ENCODE data around the gene SORBS1. TPM values are rescaled to one million over a fixed set of nuclear protein-coding genes. Genes with fewer than 3 reads are reported as not detected.

SORBS1 gene
- total RNA-seq, 1 donor from 2014 or later = 854 TPM

GRCh38 chr10:95566136-95566535 lies 5.0 kb upstream of the SORBS1 start:
- DNase-seq (ENCODE audit: low spot score) = no peak

DNA sequence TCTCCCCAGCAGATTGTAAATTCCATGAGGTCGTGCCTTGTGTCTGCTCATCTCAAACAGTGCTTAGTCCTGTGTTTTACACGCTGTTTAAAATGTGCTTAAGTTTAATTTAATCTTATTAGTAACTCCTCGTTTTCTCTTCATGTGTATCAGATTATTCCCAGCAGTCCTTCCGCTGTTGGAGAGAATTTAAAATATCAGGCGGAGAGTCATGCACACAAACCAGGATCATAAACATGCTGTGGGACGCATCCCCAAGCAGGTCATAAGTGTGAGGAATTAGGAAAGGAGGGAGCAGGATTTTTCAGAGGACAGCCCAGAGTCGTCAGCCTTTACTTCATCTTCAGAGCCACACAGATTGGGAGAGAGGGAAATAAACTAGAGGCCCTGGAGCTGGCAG lies 4.2 kb upstream of the SORBS1 start:
- no peak for DNase-seq (ENCODE audit: low spot score)

GRCh38 chr10:95564291-95564690 lies 3.1 kb upstream of the SORBS1 start:
- no peak for DNase-seq (ENCODE audit: low spot score)

DNA sequence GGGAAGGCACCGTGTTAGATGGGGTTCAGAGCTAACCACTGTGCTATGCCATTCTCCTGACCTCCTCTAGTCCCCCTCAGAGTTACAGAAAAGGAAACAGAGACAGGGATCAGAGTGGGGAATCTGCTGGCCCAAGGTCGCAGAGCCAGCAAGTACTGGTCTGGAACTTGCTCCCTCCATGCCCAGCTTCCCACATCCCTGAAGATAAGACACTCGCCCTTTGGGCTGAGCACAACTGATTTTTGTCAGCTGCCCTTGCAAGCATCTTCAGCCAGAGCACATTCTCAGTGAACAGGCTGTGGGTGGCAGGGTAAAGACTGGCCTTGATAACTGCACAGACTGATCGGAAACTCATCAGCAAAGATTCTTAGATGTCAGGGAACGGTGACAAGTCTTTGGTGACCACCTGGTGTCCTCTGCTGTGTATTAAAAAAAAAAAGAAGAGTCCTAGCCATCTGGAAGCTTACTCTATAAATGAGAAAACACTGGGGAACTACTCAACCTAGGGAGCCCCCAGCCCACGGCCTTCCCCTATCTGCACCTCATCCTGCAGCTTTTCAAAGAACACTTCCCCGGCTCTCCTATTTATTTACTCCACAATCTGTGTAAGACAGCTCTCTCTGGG lies 1.3 kb upstream of the SORBS1 start:
- DNase-seq (ENCODE audit: low spot score) = no peak

- DNase-seq (ENCODE audit: low spot score) = no peak
These were observed 650 bp upstream of the SORBS1 start for GRCh38 chr10:95561864-95562177.

DNA sequence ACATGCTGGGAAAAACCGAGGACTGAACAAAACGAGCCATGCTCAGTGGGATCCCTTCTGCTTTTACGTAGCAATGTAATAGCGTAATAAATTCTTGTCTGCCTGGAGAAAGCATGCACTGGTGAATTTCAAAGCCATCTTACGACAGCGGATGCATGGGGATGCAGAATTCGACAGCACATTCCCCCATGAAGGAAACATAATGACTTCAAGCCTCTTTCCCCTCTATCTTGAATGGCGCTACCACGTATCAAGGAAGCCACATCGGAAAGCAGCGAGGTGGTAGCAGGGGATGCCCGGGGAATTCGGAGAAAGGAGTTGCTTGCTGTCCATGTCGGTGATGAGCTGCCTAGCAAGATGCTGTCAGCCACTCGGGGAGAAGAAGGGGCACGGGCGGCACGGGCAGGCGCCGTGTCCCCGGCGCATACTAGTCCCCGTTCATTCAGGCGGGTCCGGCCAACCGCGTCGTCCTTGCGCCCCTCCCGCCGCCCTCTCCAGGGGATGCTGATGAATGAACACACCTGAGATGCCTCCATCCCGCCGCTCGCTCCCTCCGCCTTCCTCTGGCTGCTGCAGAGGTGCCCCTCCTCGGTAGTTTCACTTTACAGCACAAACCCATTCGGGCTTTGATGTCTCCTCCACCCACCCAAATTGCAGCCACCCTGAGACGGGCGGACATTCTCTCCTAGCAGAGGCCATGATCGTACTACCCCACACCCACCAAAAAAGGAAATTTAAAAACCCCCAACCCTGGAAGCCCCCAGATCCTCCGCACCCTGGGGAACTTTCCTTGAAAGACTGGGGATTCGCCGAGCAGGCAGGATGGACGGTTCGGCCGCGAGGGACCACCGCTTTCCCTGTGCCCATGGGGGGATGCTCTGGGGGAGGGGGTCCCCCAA lies 644 bp downstream of the SORBS1 start:
- DNase-seq (ENCODE audit: low spot score) = no peak

- DNase-seq (ENCODE audit: low spot score) = no peak
These were observed 1.3 kb downstream of the SORBS1 start for GRCh38 chr10:95559896-95560277.

DNA sequence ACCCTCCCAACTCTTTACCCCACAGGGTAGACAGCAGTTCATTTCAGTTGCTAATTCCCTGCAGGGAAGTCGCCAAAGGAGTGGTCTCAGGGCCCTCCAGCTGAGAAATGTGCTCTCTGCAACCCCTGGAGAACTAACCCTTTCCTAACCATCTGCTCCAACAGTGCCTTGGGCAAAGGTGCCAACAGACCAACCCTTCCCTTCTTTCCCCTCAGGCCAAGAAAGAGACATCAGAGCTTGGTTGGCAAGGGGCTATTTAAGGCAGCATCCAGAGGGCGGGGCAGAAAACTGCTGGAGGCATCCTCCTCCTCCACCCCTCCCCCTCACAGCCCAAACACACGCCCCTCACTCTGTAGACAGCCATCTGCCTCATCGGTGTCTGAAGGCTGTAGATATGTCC lies 1.7 kb downstream of the SORBS1 start:
- DNase-seq (ENCODE audit: low spot score) = no peak

GRCh38 chr10:95558593-95559320 lies 2.4 kb downstream of the SORBS1 start:
- no peak for DNase-seq (ENCODE audit: low spot score)

DNA sequence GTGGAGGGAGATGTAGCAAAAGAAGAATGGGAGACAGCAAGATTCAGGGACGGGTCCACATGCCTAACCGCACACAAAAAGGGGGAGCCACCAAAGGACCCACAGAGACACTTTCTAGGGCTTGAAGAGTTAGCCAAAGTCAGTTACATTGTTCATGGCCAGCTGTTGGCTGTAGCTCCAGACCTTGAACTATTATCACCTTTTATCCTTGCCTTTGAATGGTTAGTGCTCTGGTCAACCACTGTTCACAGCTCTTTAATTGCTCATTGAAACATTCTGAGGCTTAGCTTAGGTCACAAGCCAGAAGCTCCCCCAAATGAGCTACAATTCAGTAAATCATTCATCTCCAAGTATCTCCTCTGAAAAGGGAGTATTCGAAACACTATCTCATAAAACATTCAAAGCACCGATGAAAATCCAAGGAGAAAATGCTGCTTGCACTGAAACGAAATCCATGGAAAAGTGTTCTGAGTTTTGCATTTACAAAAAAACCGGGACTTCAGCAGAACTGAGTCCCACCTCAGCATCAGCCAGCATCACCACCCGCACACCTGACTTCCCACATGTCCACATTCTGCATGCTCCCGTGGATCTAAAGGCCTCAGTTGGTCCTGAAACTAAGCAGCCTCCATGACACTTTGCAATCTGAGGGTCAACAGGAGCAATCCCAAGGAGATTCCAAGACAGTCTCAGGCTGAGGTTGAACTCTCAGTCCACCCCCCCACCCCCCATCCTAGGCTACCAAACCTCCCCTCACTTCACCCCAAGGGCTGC lies 4.0 kb downstream of the SORBS1 start:
- peak; percentile 8 for DNase-seq (ENCODE audit: low spot score)

DNA sequence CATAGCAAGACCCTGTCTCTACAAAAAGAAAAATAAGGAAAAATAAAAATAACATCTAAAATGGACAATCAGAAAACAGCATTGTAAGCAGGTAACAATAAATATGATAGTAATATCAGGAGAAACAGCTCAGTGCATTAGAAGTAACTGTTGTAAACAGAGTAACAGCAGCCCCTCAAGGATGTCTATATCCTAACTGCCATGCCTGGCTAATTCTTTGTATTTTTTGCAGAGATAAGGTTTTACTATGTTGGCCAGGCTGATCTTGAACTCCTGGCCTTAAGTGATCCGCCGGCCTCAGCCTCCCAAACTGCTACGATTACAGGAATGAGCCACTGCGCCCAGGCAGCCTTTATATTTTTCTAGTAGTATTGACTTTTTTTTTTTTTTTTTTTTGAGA lies 7.5 kb downstream of the SORBS1 start:
- no peak for DNase-seq (ENCODE audit: low spot score)

DNA sequence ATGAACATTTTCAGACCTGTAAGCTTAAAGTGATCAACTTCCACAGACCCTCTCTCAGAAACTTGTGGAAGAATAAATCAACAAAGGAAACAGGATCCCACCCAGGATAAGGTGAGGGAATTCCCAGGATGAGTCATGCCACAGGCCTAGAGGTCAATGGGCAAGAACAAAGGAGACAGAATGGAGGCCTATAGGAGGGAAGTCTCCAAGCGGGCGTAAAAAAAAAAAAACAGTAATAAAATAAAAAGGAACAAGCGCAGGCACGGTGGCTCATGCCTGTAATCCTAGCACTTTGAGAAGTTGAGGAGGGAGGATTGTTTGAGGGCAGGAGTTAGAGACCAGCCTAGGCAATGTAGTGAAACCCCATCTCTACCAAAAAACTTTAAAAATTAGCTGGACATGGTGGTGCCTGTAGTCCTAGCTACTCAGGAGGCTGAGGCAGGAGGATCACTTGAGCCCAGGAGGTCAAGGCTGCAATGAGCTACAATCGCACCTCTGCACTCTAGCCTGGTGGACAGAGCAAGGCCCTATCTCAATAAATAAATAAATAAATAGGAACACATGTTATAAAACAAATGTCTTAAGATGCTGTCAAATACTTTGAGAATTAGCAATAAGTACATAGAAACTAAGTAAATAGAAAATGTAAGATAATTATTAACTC lies 8.4 kb downstream of the SORBS1 start:
- DNase-seq (ENCODE audit: low spot score) = peak; percentile 8

- no peak for DNase-seq (ENCODE audit: low spot score)
These were observed 11.0 kb downstream of the SORBS1 start for GRCh38 chr10:95550073-95550672.

DNA sequence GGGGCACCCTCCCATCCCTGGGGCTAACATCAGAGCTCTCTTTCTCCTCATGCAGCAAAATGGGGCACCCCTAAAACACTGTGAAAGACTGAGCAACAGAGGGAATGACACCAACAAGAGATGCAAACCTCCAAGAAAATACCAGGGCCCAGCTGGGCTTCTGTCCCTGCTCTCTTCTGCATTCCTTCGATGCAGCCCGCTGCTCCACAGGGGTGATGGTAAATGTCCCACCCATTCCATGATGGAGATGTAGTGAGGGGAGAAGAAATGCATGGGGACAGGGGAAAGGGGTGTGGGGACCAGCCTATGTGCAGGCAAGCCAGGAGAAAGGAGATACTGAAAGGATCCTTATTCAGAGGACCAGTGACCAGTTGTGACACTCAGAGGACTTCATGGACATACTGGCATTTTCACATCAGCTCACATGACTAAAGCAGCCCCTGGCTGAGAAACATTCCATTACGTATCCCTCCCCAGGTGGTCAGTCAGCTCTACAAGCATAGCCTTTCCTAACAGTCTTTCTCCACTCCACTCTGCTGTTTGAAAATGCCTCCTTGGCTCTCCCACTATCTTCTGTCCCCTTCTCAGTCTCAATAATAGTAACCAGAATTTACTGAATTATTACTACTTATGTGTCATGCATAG lies 13.3 kb downstream of the SORBS1 start:
- DNase-seq (ENCODE audit: low spot score) = no peak

DNA sequence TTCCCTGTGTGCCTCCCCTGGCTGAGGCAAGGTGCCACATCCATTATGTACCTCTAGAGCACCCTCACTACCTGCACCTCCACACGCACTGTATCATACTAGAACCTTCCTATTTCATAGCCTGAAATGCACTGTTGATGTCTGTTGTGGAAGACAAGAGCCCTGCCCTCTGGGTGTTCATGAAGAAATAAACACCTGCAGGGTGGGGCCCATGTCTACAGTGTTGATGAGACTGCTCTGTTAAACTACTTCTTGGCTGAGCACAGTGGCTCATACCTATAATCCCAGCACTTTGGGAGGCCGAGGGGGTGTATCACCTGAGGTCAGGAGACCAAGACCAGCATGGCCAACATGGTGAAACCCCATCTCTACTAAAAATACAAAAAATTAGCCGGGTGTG lies 14.0 kb downstream of the SORBS1 start:
- no peak for DNase-seq (ENCODE audit: low spot score)

GRCh38 chr10:95545981-95546380 lies 15.2 kb downstream of the SORBS1 start:
- no peak for DNase-seq (ENCODE audit: low spot score)

DNA sequence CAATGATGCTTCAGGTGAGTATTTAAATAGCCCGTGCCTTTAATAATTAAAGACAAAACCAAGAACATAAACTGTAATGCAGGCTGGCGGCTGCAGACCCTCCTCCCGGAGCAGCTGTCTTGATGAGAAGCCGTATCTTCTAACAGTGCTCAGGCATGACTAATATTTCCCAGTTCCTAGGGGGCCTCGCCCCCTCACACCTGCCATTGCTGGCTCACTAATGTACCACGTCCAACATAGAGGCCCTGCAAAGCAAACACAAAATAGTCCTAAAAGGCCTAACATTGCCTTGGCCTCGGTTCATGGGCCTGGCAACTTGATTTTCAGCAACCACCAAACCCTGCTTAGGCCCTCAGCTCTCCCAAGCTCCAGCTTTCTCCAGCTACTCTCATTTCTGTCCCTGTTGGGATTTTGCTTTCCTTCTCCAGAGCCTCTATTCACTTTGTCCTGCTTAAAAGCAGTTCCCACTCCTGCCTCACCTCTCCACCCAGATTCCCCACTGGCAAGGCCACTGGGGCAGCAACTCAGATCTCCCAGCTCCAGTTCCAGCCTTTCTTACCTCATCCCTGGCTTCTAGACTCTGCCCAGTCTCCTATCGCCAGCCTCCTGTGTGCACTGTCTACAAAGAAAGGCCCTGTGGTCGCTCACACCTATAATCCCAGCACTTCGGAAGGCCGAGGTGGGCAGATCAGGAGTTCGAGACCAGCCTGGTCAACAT lies 16.2 kb downstream of the SORBS1 start:
- DNase-seq (ENCODE audit: low spot score) = peak; percentile 51

- peak; percentile 37 for DNase-seq (ENCODE audit: low spot score)
These were observed 17.7 kb downstream of the SORBS1 start for GRCh38 chr10:95543459-95543858.

DNA sequence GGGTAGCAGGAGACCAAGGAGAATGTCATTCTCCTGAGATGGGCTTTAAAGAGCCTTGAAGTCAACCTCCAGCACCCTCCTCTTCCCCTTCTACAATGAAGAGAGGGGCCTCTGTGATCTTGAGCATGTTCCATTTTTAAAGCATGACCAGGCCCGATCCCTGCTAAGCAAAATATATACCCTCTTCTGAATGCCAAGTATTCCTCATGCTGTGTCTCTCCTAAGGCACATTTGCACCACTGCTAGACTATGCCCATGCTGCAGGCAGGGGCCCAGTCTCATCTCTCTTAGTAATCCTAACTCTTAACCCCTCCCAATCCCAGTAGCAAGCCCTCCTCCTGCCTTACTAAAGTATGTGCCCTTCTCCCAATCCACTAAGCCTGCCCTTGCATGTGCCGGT lies 18.4 kb downstream of the SORBS1 start:
- peak; percentile 45 for DNase-seq (ENCODE audit: low spot score)
